ENCODE results near the gene PRMT2. TPM values are rescaled to one million over a fixed set of nuclear protein-coding genes. Genes with fewer than 3 reads are reported as not detected.
A peak's percentile ranks its signal among the peaks of the same experiment; 100 is the strongest.

Gene PRMT2
- total and polyA plus RNA-seq, 5 experiments from 2014 or later = 358 to 485 (median 376) TPM

DNA sequence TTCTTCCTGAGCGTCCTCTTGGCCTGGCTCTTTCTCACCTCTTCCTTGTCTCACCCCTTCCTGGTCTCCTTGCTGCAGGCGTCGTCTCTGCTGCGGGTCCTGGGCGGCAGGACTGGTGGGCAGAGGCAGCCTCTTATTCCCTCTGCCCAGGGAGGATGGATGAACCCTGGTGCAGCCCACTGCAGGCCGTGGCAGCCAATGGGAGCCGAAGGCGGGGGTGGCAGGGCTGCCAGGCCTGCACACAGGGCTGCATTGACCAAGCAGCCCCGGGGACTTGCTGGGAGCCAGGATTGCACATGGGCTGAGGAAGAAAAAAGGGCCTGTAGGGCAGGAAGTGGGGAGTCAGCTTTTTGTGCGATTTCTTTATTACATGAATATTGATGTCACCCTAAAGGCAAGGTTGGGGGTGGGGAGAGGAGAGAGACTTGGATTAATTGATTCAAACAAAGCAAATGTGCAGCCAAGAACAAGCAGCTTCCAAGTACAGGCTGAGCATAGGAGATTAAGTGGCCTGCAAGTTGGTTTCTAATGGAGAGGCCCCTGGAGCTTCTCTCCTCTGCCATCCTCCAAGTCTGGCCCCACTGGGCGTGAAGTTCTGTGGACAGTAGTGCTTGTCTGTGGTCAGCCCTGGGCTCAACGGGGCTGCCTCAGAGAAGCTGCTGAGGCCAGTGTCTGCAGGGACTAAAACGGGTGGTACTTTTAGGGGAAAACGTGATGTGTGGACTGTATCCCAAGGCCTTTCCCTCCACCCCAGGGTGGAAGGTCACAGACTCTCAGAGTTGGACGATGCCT is 30.3 kb upstream of the PRMT2 start, which contains the start of gene S100B:
TSS of gene S100B (minus strand) at position 108 of the 792 bp plus-strand sequence. CDS start 2,667 bp downstream, outside the sequence.
- Mint-ChIP-seq H3K4me3 (peak within 1 kb of the TSS; percentile 72 to 92 (median 85)), H3K9me3 (peaks cover 0 to 9% (median 0%) of the 10 kb centered on the region in 9 donors), H3K27me3 (no peaks in the 10 kb centered on the region), H3K36me3 (peaks cover 0 to 6% (median 0%) of the 10 kb centered on the region in 3 donors), H3K27ac (peak within 1 kb of the TSS; percentile 82 to 95 (median 93)), H3K4me1 (peaks cover 37 to 76% (median 60%) of the 10 kb centered on the region in 4 donors)
- peak in 5 of 10 donors; percentile 26 to 64 (median 33) for DNase-seq
- ATAC-seq = peak; percentile 32 to 59
- POLR2A ChIA-PET = interaction anchor here (0.9 to 6.8 kb wide), 16 partner anchors 8 to 179 kb away, joined by 3 to 168 read pairs (median 8); partner anchors contain the start of gene PRMT2

DNA sequence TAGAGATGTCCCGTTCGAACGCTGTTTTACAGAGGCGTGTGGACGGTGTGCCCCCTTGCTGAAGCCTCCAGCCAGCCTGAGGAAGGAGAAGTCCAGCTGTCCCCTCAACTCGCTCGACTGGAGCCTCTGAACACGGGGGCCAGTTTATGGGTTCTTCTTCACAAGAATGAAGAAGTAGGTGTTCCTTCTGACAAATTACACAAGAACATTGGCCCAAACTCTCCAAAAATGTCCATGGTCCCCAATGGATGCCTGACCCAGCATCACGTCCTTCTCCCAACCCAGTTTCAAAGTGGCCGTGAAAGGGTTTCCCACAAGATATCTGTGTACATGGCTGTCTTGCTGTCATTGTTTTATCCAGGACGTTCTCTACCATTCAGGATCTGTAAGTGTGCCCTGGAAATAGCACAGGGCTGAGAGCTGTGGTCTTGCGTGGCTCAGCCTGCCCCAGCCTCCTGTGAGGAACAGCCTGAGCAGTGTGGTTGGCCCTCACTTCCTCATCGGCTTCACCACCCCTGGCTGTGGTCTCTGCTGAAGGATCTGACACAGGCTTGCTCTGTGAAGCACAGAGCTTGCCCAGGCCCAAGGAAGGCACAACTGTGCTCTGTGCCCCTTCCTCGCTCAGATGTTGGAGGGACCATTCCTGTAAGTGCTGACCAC is 29.6 kb upstream of the PRMT2 start:
- POLR2A ChIA-PET = interaction anchor here (0.7 to 6.8 kb wide), 20 partner anchors 8 to 74 kb away, joined by 3 to 168 read pairs (median 6); partner anchors contain the start of gene PRMT2
- ATAC-seq (peak; percentile 88 to 91), DNase-seq (peak in 9 of 10 donors; percentile 37 to 80 (median 51))
- H3K4me3 Mint-ChIP-seq = peak overlapping the region; percentile 16 to 92 (median 85)
- peak overlapping the region; percentile 82 to 95 (median 93) for H3K27ac Mint-ChIP-seq
- H3K27me3 Mint-ChIP-seq = no peaks in the 10 kb centered on the region
- H3K4me1 Mint-ChIP-seq = peaks cover 35 to 79% (median 57%) of the 10 kb centered on the region in 4 donors
- H3K9me3 Mint-ChIP-seq = peaks cover 0 to 16% (median under 1%) of the 10 kb centered on the region in 9 donors
- H3K36me3 Mint-ChIP-seq = peaks cover 0 to 4% (median 3%) of the 10 kb centered on the region in 3 donors

DNA sequence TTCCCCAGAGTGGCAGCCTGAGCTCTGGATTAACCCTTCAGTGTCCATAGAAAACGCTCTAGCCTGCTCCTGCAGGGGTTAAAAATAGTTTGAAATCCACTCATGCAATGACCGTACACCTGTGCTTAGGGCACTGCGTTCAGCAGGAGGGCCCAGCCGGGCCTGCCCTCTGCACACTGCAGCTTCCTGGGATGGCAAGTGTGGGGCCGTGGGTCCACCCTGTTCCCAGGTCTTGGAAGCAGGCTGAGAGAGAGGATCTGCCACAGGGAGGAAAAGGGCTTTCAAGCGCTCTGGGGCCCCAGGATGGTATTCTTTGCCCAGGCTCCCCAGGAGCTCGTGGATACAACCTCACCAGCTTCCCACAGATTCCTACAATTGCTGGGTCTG is 29.1 kb upstream of the PRMT2 start:
- ATAC-seq (peak; percentile 6 to 9), DNase-seq (no peak)
- peak overlapping the region; percentile 82 to 95 (median 93) for H3K27ac Mint-ChIP-seq
- H3K4me3 Mint-ChIP-seq = peak overlapping the region; percentile 16 to 92 (median 84)
- H3K36me3 Mint-ChIP-seq = peaks cover 0 to 5% (median 3%) of the 10 kb centered on the region in 3 donors
- peaks cover 31 to 76% (median 55%) of the 10 kb centered on the region in 4 donors for H3K4me1 Mint-ChIP-seq
- peaks cover 0 to 18% (median 1%) of the 10 kb centered on the region in 9 donors for H3K9me3 Mint-ChIP-seq
- POLR2A ChIA-PET = interaction anchor here (0.7 to 6.8 kb wide), 17 partner anchors 9 to 61 kb away, joined by 3 to 168 read pairs (median 8); partner anchors contain the start of gene PRMT2
- no peaks in the 10 kb centered on the region for H3K27me3 Mint-ChIP-seq

DNA sequence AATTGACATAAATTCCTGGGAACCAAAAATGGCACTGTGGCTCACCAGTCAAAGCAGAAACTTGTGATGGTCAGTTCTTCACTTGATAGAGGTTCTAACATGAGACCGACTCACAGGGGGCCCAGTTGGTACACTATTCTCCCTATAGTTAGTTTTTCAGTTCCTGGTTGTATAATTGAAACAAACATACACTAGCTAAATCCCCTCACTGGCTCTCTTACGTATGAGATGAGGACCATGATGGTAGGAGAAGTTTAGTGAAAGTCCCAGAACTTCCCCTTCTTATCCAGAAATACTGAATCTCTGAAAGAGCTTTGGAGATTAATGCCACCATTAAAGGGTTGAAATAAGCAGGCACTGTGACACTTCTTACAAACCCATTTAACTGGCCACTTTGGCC is 27.8 kb upstream of the PRMT2 start:
- DNase-seq (no peak), ATAC-seq (no peak)
- POLR2A ChIA-PET = interaction anchor here (0.7 to 6.1 kb wide), 7 partner anchors 12 to 55 kb away, joined by 3 to 79 read pairs (median 25); partner anchors contain the start of gene PRMT2
- H3K36me3 Mint-ChIP-seq = peaks cover 0 to 5% (median 0%) of the 10 kb centered on the region in 3 donors
- peaks cover 0 to 27% (median 10%) of the 10 kb centered on the region in 9 donors for H3K9me3 Mint-ChIP-seq
- H3K27me3 Mint-ChIP-seq = no peaks in the 10 kb centered on the region
- H3K4me3 Mint-ChIP-seq = peak overlapping the region in 1 of 10 donors; percentile 16
- H3K4me1 Mint-ChIP-seq = peaks cover 24 to 67% (median 51%) of the 10 kb centered on the region in 4 donors
- peak overlapping the region in 8 of 10 donors; percentile 3 to 95 (median 86) for H3K27ac Mint-ChIP-seq

DNA sequence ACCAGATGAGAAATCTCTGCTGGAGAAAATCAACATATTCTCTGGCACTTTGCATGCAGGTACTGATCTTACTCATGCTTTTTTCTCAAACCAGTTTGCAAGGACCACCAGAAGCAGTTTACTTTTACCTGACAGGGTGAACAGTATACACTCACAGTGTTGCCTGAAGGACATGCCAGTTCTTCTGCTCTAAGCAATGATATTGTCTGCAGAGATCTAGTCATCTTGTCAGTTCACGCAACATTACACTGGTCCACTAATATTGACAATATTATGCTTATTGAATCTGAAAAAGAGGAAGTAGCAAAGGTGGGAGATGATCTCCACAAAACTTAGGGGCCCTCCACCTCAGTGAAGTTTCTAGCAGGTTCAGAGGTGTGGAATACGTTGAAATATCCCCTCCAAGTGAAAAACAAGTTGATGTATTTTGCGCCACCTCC is 26.8 kb upstream of the PRMT2 start:
- H3K4me1 Mint-ChIP-seq = peaks cover 24 to 64% (median 50%) of the 10 kb centered on the region in 4 donors
- DNase-seq = no peak
- no peak overlapping the region for H3K4me3 Mint-ChIP-seq
- no peak for ATAC-seq
- peak overlapping the region in 4 of 10 donors; percentile 1 to 82 (median 5) for H3K27ac Mint-ChIP-seq
- POLR2A ChIA-PET = interaction anchor here (1.7 to 6.1 kb wide), 6 partner anchors 11 to 49 kb away, joined by 7 to 79 read pairs (median 30); partner anchors contain the start of gene PRMT2
- H3K36me3 Mint-ChIP-seq = peaks cover 0 to 7% (median 0%) of the 10 kb centered on the region in 3 donors
- H3K9me3 Mint-ChIP-seq = peaks cover 0 to 27% (median 12%) of the 10 kb centered on the region in 9 donors
- no peaks in the 10 kb centered on the region for H3K27me3 Mint-ChIP-seq

DNA sequence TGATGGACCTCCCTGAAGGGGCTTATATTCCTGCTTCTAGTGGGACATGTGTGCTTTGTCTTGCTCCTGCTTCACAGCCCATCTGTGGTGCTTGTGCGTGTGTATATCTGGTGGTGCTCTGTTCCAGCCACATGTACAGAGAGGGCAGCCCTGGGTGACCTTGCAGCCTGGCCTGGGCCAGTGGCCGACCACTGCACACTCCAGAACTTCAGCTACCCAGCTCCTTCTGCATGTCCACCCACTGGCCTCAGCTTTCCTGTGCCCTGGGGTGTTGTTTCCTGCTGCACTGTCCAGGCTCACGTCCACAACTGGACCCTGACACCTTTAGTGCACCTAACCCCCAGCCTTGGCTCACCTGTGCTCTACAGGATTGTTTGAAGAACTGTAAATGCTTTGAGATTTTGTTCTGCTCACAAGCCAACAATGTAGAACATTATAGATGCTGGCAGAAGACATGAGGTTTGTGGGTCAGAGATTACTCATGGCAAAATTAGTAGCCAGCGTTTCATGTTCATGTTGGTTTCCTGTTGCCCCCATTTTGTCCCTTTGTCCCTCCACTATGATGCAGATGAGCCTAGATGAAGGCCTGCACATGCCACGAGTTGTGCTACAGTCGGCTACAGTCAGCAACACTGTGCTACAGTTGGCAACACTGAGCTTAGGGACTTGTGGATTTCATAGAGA is 25.3 kb upstream of the PRMT2 start:
- no peaks in the 10 kb centered on the region for H3K27me3 Mint-ChIP-seq
- DNase-seq = no peak
- no peak overlapping the region for H3K4me3 Mint-ChIP-seq
- H3K9me3 Mint-ChIP-seq = peaks cover 0 to 27% (median 12%) of the 10 kb centered on the region in 9 donors
- peak overlapping the region in 1 of 10 donors; percentile 54 for H3K27ac Mint-ChIP-seq
- peaks cover 22 to 64% (median 46%) of the 10 kb centered on the region in 4 donors for H3K4me1 Mint-ChIP-seq
- H3K36me3 Mint-ChIP-seq = peaks cover 0 to 7% (median 0%) of the 10 kb centered on the region in 3 donors
- POLR2A ChIA-PET = interaction anchor here (1.5 to 6.1 kb wide), 3 partner anchors 10 to 25 kb away, joined by 6 to 79 read pairs (median 7); partner anchors contain the start of gene PRMT2
- ATAC-seq = no peak

DNA sequence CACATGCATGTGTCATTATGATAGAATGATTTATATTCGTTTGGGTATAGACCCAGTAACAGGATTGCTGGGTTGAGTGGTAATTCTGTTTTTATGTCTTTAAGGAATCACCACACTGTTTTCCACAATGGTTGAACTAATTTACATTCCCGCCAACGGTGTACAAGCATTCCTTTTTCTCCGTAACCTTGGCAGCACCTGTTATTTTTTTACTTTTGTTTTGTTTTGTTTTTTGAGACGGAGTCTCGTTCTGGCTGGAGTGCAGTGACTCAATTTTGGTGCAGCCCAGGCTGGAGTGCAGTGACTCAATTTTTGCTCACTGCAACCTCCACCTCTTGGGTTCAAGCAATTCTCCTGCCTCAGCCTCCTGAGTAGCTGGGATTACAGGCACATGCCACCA is 22.1 kb upstream of the PRMT2 start:
- peaks cover 0 to 7% (median 0%) of the 10 kb centered on the region in 3 donors for H3K36me3 Mint-ChIP-seq
- POLR2A ChIA-PET = no interaction called here
- ATAC-seq (no peak), DNase-seq (no peak)
- peaks cover 0 to 27% (median 12%) of the 10 kb centered on the region in 9 donors for H3K9me3 Mint-ChIP-seq
- no peak overlapping the region for H3K4me3 Mint-ChIP-seq
- peaks cover 20 to 53% (median 36%) of the 10 kb centered on the region in 4 donors for H3K4me1 Mint-ChIP-seq
- H3K27me3 Mint-ChIP-seq = no peaks in the 10 kb centered on the region
- H3K27ac Mint-ChIP-seq = no peak overlapping the region

DNA sequence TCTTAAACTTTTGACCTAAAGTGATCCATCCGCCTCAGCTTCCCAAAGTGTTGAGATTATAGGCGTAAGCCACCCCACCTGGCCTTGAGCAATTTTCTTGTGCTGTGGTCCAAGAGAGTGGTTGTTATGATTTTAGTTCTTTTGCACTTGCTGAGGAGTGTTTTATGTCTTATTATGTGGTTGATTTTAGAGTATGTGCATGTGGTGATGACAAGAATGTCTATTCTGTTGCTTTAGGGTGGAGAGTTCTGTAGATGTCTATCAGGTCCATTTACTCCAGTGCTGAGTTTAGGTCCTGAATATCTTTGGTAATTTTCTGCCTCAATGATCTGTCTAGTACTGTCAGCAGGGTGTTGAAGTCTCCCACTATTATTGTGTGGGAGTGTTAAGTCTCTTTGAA is 19.4 kb upstream of the PRMT2 start:
- H3K27me3 Mint-ChIP-seq = no peaks in the 10 kb centered on the region
- H3K9me3 Mint-ChIP-seq = peaks cover 0 to 17% (median 5%) of the 10 kb centered on the region in 9 donors
- H3K27ac Mint-ChIP-seq = peak overlapping the region in 7 of 10 donors; percentile 6 to 72 (median 58)
- peaks cover 36 to 62% (median 44%) of the 10 kb centered on the region in 4 donors for H3K4me1 Mint-ChIP-seq
- H3K36me3 Mint-ChIP-seq = peaks cover 0 to 3% (median 0%) of the 10 kb centered on the region in 3 donors
- POLR2A ChIA-PET = interaction anchor here (0.7 to 2.0 kb wide), 4 partner anchors 10 to 54 kb away, joined by 3 to 6 read pairs (median 3); partner anchors contain the start of gene PRMT2
- DNase-seq (no peak), ATAC-seq (peak in 1 of 2 donors; percentile 22)
- peak overlapping the region in 5 of 10 donors; percentile 0 to 29 (median 8) for H3K4me3 Mint-ChIP-seq

DNA sequence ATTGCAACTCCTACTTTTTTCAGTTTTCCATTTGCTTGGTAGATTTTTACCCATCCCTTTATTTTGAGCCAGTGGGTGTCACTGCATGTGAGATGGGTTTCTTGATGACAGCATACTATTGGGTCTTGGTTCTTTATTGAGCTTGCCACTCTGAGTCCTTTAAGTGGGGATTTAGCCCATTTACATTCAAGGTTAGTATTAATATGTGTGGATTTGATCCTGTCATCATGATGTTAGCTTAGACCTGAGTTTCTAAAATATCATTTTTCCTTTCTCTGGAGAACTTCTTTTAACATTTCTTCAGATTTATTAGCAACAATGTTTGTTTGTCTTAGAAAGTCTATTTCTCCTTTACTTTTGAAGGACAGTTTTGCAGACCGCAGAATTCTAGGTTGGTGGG is 18.8 kb upstream of the PRMT2 start:
- peak overlapping the region in 1 of 10 donors; percentile 13 for H3K4me3 Mint-ChIP-seq
- peak overlapping the region in 2 of 10 donors; percentile 20 to 68 for H3K27ac Mint-ChIP-seq
- POLR2A ChIA-PET = interaction anchor here (0.7 to 1.0 kb wide), 2 partner anchors 10 to 19 kb away, joined by 3 read pairs; partner anchors contain the start of gene PRMT2
- no peak for ATAC-seq
- peaks cover 0 to 3% (median 0%) of the 10 kb centered on the region in 3 donors for H3K36me3 Mint-ChIP-seq
- no peaks in the 10 kb centered on the region for H3K27me3 Mint-ChIP-seq
- H3K4me1 Mint-ChIP-seq = peaks cover 40 to 68% (median 50%) of the 10 kb centered on the region in 4 donors
- no peak for DNase-seq
- peaks cover 0 to 16% (median 3%) of the 10 kb centered on the region in 9 donors for H3K9me3 Mint-ChIP-seq

DNA sequence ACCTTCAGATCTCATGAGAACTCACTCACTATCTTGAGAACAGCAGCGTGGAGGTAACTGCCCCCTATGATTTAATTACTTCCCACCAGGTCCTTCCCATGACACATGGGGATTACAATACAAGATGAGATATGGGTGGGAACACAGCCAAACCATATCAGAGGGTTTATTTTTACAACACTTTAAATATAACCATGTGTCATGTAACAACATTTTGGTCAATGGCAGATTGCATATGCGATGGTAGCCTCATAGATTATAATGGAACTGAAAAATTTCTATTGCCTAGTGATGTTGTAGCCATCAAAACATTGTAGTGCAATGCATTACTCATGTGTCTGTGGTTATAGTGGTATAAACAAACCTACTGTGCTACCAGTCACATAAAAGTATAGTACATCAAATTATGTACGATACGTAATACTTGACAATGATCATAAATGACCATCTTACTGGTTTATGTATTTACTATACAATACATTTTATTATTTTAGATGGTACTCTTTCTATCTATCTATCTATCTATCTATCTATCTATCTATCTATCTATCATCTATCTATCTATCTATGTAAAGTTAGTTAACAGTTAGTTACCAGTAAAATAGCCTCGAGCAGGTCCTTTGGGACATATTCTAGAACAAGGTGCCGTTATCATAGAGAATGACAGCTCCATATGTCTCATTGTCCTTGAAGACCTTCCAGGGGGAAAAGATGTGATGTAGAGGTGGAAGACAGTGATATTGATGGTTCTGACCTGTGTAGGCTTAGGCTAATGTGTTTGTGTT is 18.0 kb upstream of the PRMT2 start:
- Mint-ChIP-seq H3K27ac (peak overlapping the region in 3 of 10 donors; percentile 7 to 30 (median 20)), H3K36me3 (peaks cover 0 to 3% (median 0%) of the 10 kb centered on the region in 3 donors), H3K27me3 (no peaks in the 10 kb centered on the region), H3K4me1 (peaks cover 41 to 76% (median 58%) of the 10 kb centered on the region in 4 donors), H3K9me3 (peaks cover 0 to 8% (median 0%) of the 10 kb centered on the region in 9 donors), H3K4me3 (no peak overlapping the region)
- DNase-seq = no peak
- ATAC-seq = peak in 1 of 2 donors; percentile 7
- POLR2A ChIA-PET = interaction anchor here (0.9 to 10.8 kb wide), 7 partner anchors 9 to 65 kb away, joined by 3 to 265 read pairs (median 55); partner anchors contain the start of genes PRMT2 and S100B

Measured in naive thymus-derived CD8-positive, alpha-beta T cell (primary cell).